ENCODE results near the gene CLEC18B. TPM values are rescaled to one million over a fixed set of nuclear protein-coding genes. Genes with fewer than 3 reads are reported as not detected.

The CLEC18B gene
- total and polyA plus RNA-seq, 12 donors: 0.29 to 0.77 (median 0.44) TPM; not detected in 5

GRCh38 chr16:74455213-74455612, 33.9 kb upstream of the CLEC18B start:
- H3K4me1 ChIP-seq: peaks cover under 1 to 19% (median 5%) of the 10 kb centered on the region in 9 donors
- DNase-seq: no peak
- H3K4me3 ChIP-seq: no peak overlapping the region
- ATAC-seq: no peak
- H3K9me3 ChIP-seq: no peaks in the 10 kb centered on the region
- H3K27ac ChIP-seq: no peak overlapping the region
- 84% methylated on average over 7 of the region's 7 CpGs for WGBS, 2 donors
- no peaks in the 10 kb centered on the region for H3K27me3 ChIP-seq
- no peak for TF ChIP-seq CTCF (IDR thresholded peaks at IDR 0.05)
- intact Hi-C loops (cut with DNase I): no loop called here
- H3K36me3 ChIP-seq: peaks cover 0 to 100% (median 49%) of the 10 kb centered on the region in 9 donors

GRCh38 chr16:74451951-74452758, 30.9 kb upstream of the CLEC18B start:
- Histone ChIP-seq H3K27me3 (no peaks in the 10 kb centered on the region), H3K9me3 (no peaks in the 10 kb centered on the region), H3K27ac (peak overlapping the region in 1 of 10 donors; percentile 15), H3K4me3 (no peak overlapping the region), H3K4me1 (peaks cover 8 to 50% (median 34%) of the 10 kb centered on the region in 9 donors), H3K36me3 (peaks cover 0 to 79% (median 42%) of the 10 kb centered on the region in 9 donors)
- TF ChIP-seq CTCF (IDR thresholded peaks at IDR 0.05): no peak
- 88% methylated on average over 14 of the region's 14 CpGs for WGBS, 2 donors
- ATAC-seq (peak in 2 of 8 donors; percentile 19 to 24), DNase-seq (no peak)
- intact Hi-C loops (cut with DNase I): no loop called here

GRCh38 chr16:74450967-74451760, 29.9 kb upstream of the CLEC18B start:
- intact Hi-C loops (cut with DNase I): no loop called here
- peaks cover 8 to 52% (median 34%) of the 10 kb centered on the region in 9 donors for H3K4me1 ChIP-seq
- H3K9me3 ChIP-seq: no peaks in the 10 kb centered on the region
- TF ChIP-seq CTCF (IDR thresholded peaks at IDR 0.05): no peak
- no peak for ATAC-seq
- peaks cover 0 to 75% (median 35%) of the 10 kb centered on the region in 9 donors for H3K36me3 ChIP-seq
- WGBS, 2 donors: 92 to 94% methylated on average over 20 of the region's 20 CpGs
- H3K27ac ChIP-seq: peak overlapping the region in 3 of 10 donors; percentile 6 to 72 (median 15)
- H3K27me3 ChIP-seq: no peaks in the 10 kb centered on the region
- H3K4me3 ChIP-seq: no peak overlapping the region
- no peak for DNase-seq

- peaks cover 0 to 66% (median 27%) of the 10 kb centered on the region in 9 donors for H3K36me3 ChIP-seq
- H3K27me3 ChIP-seq: no peaks in the 10 kb centered on the region
- TF ChIP-seq CTCF (IDR thresholded peaks at IDR 0.05): no peak
- DNase-seq (no peak), ATAC-seq (no peak)
- peaks cover 8 to 52% (median 34%) of the 10 kb centered on the region in 9 donors for H3K4me1 ChIP-seq
- intact Hi-C loops (cut with DNase I): no loop called here
- WGBS, 2 donors: 94 to 95% methylated on average over 3 of the region's 3 CpGs
- H3K4me3 ChIP-seq: no peak overlapping the region
- H3K9me3 ChIP-seq: no peaks in the 10 kb centered on the region
- peak overlapping the region; percentile 72 to 91 (median 80) for H3K27ac ChIP-seq
Observed at GRCh38 chr16:74450236-74450635, 29.0 kb upstream of the CLEC18B start.

All from heart right ventricle (tissue), 16 donors.